ENCODE results near the gene STK35.

DNA sequence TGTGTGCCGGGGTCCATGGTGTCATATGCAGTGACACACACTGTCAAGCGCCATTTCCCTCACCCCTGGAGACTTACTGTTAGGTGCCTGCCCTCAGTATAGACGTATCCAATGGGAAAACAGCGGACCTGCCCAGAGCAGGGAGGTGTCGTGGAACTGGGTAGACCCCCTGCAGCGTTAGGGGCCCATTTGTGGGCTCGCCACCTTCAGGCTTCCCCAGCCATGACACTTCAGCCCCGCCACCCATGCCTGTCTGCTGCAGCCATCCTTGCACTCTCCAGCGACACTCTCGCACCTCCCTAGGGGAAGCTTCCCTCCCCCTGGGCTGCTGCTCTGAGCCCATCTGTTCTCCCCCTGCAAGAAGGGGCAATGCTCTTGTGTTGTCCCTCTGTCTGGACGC lies 43.2 kb downstream of the STK35 start:
- TF ChIP-seq, protein P1, sequence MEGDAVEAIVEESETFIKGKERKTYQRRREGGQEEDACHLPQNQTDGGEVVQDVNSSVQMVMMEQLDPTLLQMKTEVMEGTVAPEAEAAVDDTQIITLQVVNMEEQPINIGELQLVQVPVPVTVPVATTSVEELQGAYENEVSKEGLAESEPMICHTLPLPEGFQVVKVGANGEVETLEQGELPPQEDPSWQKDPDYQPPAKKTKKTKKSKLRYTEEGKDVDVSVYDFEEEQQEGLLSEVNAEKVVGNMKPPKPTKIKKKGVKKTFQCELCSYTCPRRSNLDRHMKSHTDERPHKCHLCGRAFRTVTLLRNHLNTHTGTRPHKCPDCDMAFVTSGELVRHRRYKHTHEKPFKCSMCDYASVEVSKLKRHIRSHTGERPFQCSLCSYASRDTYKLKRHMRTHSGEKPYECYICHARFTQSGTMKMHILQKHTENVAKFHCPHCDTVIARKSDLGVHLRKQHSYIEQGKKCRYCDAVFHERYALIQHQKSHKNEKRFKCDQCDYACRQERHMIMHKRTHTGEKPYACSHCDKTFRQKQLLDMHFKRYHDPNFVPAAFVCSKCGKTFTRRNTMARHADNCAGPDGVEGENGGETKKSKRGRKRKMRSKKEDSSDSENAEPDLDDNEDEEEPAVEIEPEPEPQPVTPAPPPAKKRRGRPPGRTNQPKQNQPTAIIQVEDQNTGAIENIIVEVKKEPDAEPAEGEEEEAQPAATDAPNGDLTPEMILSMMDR (IDR thresholded peaks at IDR 0.05), result no peak
- TF ChIP-seq POLR2A (IDR thresholded peaks at IDR 0.05), result no peak
